B cell (primary cell): ENCODE results near the gene DSCAML1. TPM values are rescaled to one million over a fixed set of nuclear protein-coding genes. Genes with fewer than 3 reads are reported as not detected.

Experiments
- ATAC-seq: fragments of 200-7000 bp; cut with Tn5 transposase; one replicate; pipeline ENCODE4 v1.10.0; 2021; ENCODE audit warnings: low read depth, mild to moderate bottlenecking, moderate number of reproducible peaks, moderate library complexity
- CTCF ChIA-PET: fragments of 350-600 bp; sonication (Branson Sonifier 250); formaldehyde crosslinking; loops from one replicate; lab custom pipeline; 2021; ENCODE audit warnings: antibody characterized with exemption, inconsistent platforms; lab: Charles Lee
- POLR2A ChIA-PET: fragments of 350-600 bp; sonication (Branson Sonifier 250); formaldehyde crosslinking; loops from one replicate; lab custom pipeline; 2021; ENCODE audit warnings: antibody characterized with exemption; lab: Charles Lee
- DNase-seq: peaks from one replicate; pipeline ENCODE4 v3.0.0; 2013
- H2AFZ ChIP-seq: 2 replicates; pipeline ENCODE4 v1.6.1; 2012; ENCODE audit warnings: mild to moderate bottlenecking, low read depth, low read length; ENCODE audit not compliant: insufficient read depth, poor library complexity, severe bottlenecking
- H3K27ac ChIP-seq, 2 donors: 1 replicate in 1 of 2; 2 replicates in 1 of 2; pipeline ENCODE4 v1.5.1; 2012 to 2013; ENCODE audit warnings: low read length in 2 of 2, mild to moderate bottlenecking in 2 of 2, moderate library complexity in 1 of 2
- H3K27me3 ChIP-seq, 4 experiments: fragments of 200-600 bp in 1 of 4; sonication (generic) in 1 of 4; replicated peaks in 1 of 4; 1 replicate in 2 of 4; 2 replicates in 2 of 4; pipeline versions ENCODE4 v1.6.1 to v1.7.0; 2013 to 2016; ENCODE audit warnings: low read length in 3 of 4, mild to moderate bottlenecking in 2 of 4, mixed read lengths in 1 of 4, moderate library complexity in 1 of 4; ENCODE audit not compliant: insufficient read depth in 4 of 4, control insufficient read depth in 3 of 4; ENCODE audit errors: control extremely low read depth in 1 of 4
- H3K36me3 ChIP-seq, 2 experiments: replicated peaks in 1 of 2; 1 replicate in 1 of 2; 2 replicates in 1 of 2; pipeline versions ENCODE4 v1.6.1 to v1.7.1; 2013; ENCODE audit warnings: low read length in 1 of 2; ENCODE audit not compliant: insufficient read depth in 2 of 2, control insufficient read depth in 1 of 2; ENCODE audit errors: control extremely low read depth in 1 of 2, extremely low read depth in 1 of 2
- H3K4me1 ChIP-seq, 2 donors: fragments of 200-600 bp in 1 of 2; sonication (generic) in 1 of 2; 1 replicate in 1 of 2; 2 replicates in 1 of 2; pipeline versions ENCODE4 v1.5.1 to v1.6.1; 2013 to 2017; ENCODE audit warnings: low read length in 2 of 2; ENCODE audit not compliant: control insufficient read depth in 2 of 2, insufficient read depth in 2 of 2
- H3K4me2 ChIP-seq: replicated peaks from 2 replicates; pipeline ENCODE3; 2012; ENCODE audit warnings: mild to moderate bottlenecking, low read depth, low read length; ENCODE audit not compliant: poor library complexity, severe bottlenecking
- H3K4me3 ChIP-seq, 5 experiments: fragments of 200-600 bp in 1 of 5; sonication (generic) in 1 of 5; 1 replicate in 3 of 5; 2 replicates in 2 of 5; pipeline versions ENCODE4 v1.5.1 to v1.7.0; 2011 to 2016; ENCODE audit warnings: low read length in 4 of 5, mild to moderate bottlenecking in 4 of 5, low read depth in 2 of 5, control low read depth in 1 of 5, moderate library complexity in 1 of 5; ENCODE audit not compliant: insufficient read depth in 1 of 5; ENCODE audit errors: control extremely low read depth in 1 of 5, extremely low read depth in 1 of 5
- H3K79me2 ChIP-seq: fragments of 200-600 bp; sonication (generic); one replicate; pipeline ENCODE4 v1.6.0; 2016; ENCODE audit warnings: low read length; ENCODE audit not compliant: control insufficient read depth, insufficient read depth
- H3K9ac ChIP-seq: fragments of 200-600 bp; sonication (generic); 2 replicates; pipeline ENCODE4 v1.6.1; 2017; ENCODE audit warnings: mild to moderate bottlenecking, low read length, moderate library complexity
- H3K9me3 ChIP-seq, 3 donors: one replicate each; pipeline versions ENCODE4 v1.6.1 to v1.7.1; 2013; ENCODE audit warnings: low read length in 2 of 3; ENCODE audit not compliant: control insufficient read depth in 2 of 3, insufficient read depth in 1 of 3; ENCODE audit errors: control extremely low read depth in 1 of 3
- H4K20me1 ChIP-seq: 2 replicates; pipeline ENCODE4 v1.6.0; 2012; ENCODE audit warnings: mild to moderate bottlenecking, low read length; ENCODE audit not compliant: insufficient read depth, control insufficient read depth, poor library complexity, severe bottlenecking
- H3K27ac Mint-ChIP-seq: one replicate; pipeline ENCODE4 v1.8.0; 2021; ENCODE audit warnings: mixed read lengths
- H3K27me3 Mint-ChIP-seq: one replicate; pipeline ENCODE4 v1.8.0; 2021; ENCODE audit warnings: mixed read lengths
- H3K4me1 Mint-ChIP-seq: one replicate; pipeline ENCODE4 v1.8.0; 2021; ENCODE audit warnings: mixed read lengths
- H3K4me3 Mint-ChIP-seq: one replicate; pipeline ENCODE4 v1.8.0; 2021; ENCODE audit warnings: mixed read lengths
- H3K9me3 Mint-ChIP-seq: one replicate; pipeline ENCODE4 v1.8.0; 2022; ENCODE audit warnings: mixed read lengths; ENCODE audit not compliant: insufficient read depth
- EZH2 ChIP-seq: IDR thresholded peaks from 2 replicates; pipeline ENCODE4 v1.6.1; 2012; ENCODE audit warnings: borderline replicate concordance, low read depth, mild to moderate bottlenecking, moderate library complexity, low read length; ENCODE audit not compliant: insufficient read depth, poor library complexity, severe bottlenecking
- WGBS: methylation state at CpG from one replicate; pipeline ENCODE4 v1.1.5; 2013; ENCODE audit warnings: missing lambda C conversion rate; ENCODE audit not compliant: insufficient coverage; 5-methylcytosine and 5-hydroxymethylcytosine counted together
- intact Hi-C: fragments of 100-400 bp; cut with micrococcal nuclease; formaldehyde crosslinking; loops from one replicate; pipeline ENCODE4 v1.10.0; 2022
- polyA plus RNA-seq: library from polyadenylated mRNA; depleted of rRNA; stranded (reverse); fragments of >200 nt; gene quantifications from 2 replicates; pipeline ENCODE4 v1.2.3, GENCODE V29; 2012
- total RNA-seq, 2 donors: library from RNA; stranded (reverse); fragments of 120-200 nt in 1 of 2; gene quantifications; 1 replicate in 1 of 2; 2 replicates in 1 of 2; pipeline versions ENCODE4 v1.2.3 to v1.2.4, GENCODE V29; 2013 to 2022
- TF ChIP-seq, protein P1 (sequence below): fragments of 200-600 bp; IDR thresholded peaks from one replicate; pipeline ENCODE4 v1.8.0; 2022; ENCODE audit warnings: antibody characterized with exemption, mild to moderate bottlenecking

Gene DSCAML1
- total and polyA plus RNA-seq, 2 donors (not counting 1 experiment from before 2014, with no cell fraction given), result 1.2 to 6.2 TPM

DNA sequence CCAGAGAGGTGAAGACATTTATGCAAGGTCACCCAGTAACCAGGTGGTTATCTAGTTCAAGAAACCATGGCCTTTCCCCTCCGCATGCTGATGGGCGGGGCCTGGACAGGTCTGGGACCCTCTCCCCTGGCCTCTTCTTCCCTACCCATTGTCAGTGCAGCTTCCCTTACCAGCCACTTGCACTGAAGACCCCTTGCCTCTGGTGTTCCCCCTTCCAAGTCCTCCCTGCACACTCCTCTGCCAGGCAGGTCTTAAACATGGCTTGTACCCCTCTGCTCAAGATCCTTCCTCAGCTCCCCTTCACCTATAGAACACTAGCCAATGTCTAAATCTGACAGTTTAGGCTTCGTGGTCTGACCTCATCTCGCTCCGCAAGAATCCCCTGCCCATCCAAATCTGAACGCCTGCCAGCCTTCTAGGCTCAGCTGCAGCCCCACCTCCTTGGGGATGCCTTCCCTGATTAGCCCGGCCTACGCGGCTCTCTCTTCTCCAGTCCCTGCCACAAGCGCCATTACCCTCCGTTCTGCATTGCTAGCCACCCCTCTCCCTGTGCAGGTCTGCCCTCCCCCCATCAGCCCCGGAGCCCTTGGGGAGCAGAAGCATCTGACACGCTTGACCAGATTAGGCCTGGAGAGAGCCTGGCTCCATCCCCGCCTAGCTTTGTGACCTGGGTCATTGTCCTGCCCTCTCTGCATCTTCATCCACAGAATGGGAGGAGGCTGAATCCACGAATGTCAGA is 213.8 kb downstream of the DSCAML1 start:
- Histone ChIP-seq H3K27me3 (peaks cover 0 to 8% (median 0%) of the 10 kb centered on the region in 4 experiments), H3K27ac (no peak overlapping the region), H3K4me3 (no peak overlapping the region), H3K36me3 (no peaks in the 10 kb centered on the region), H3K79me2 (no peaks in the 10 kb centered on the region), H3K9ac (no peak overlapping the region), H3K9me3 (no peaks in the 10 kb centered on the region), H2AFZ (no peak overlapping the region), H3K4me1 (no peaks in the 10 kb centered on the region), H3K4me2 (no peak overlapping the region), H4K20me1 (no peaks in the 10 kb centered on the region)
- Mint-ChIP-seq H3K4me3 (no peak overlapping the region), H3K9me3 (no peaks in the 10 kb centered on the region), H3K4me1 (no peaks in the 10 kb centered on the region), H3K27me3 (peaks cover 26% of the 10 kb centered on the region), H3K27ac (no peak overlapping the region)
- WGBS, result 77% methylated on average over 14 of the region's 15 CpGs
- POLR2A ChIA-PET, result no interaction called here
- intact Hi-C loops, result no loop called here
- ATAC-seq (no peak), DNase-seq (no peak)
- CTCF ChIA-PET, result no interaction called here
- no peak for TF ChIP-seq EZH2

DNA sequence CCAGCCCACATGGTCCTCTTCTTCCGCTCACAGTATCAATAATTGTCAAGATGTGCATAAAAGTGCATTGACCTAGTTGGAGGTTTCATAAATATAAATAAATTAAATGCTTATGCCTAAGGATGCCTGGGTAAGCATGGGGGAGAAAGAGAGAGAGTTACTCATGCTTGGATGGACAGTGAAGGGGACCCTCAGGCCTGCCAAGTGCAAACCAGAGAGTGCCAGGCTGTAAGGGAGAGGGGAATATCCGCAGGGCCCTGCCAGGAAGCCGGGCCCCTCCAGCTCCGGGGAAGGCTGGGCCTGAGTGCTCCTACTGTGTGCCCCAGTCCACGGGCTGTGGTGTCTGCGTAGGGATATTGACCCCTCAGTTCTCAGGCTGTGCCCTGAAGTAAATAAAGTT is 214.6 kb downstream of the DSCAML1 start:
- CTCF ChIA-PET, result no interaction called here
- H3K9me3 Mint-ChIP-seq, result no peaks in the 10 kb centered on the region
- no peak overlapping the region for H3K4me3 Mint-ChIP-seq
- Histone ChIP-seq H3K79me2 (no peaks in the 10 kb centered on the region), H3K4me2 (no peak overlapping the region), H3K27me3 (peaks cover 0 to 6% (median 0%) of the 10 kb centered on the region in 4 experiments), H3K4me3 (no peak overlapping the region), H3K27ac (no peak overlapping the region), H4K20me1 (no peaks in the 10 kb centered on the region), H3K9me3 (no peaks in the 10 kb centered on the region), H2AFZ (no peak overlapping the region), H3K36me3 (no peaks in the 10 kb centered on the region), H3K9ac (no peak overlapping the region), H3K4me1 (no peaks in the 10 kb centered on the region)
- no peak for ATAC-seq
- TF ChIP-seq EZH2, result no peak
- TF ChIP-seq, protein P1, sequence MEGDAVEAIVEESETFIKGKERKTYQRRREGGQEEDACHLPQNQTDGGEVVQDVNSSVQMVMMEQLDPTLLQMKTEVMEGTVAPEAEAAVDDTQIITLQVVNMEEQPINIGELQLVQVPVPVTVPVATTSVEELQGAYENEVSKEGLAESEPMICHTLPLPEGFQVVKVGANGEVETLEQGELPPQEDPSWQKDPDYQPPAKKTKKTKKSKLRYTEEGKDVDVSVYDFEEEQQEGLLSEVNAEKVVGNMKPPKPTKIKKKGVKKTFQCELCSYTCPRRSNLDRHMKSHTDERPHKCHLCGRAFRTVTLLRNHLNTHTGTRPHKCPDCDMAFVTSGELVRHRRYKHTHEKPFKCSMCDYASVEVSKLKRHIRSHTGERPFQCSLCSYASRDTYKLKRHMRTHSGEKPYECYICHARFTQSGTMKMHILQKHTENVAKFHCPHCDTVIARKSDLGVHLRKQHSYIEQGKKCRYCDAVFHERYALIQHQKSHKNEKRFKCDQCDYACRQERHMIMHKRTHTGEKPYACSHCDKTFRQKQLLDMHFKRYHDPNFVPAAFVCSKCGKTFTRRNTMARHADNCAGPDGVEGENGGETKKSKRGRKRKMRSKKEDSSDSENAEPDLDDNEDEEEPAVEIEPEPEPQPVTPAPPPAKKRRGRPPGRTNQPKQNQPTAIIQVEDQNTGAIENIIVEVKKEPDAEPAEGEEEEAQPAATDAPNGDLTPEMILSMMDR, result no peak
- H3K4me1 Mint-ChIP-seq, result no peaks in the 10 kb centered on the region
- WGBS, result 81% methylated on average over 5 of the region's 6 CpGs
- H3K27me3 Mint-ChIP-seq, result peaks cover 26% of the 10 kb centered on the region
- POLR2A ChIA-PET, result no interaction called here
- H3K27ac Mint-ChIP-seq, result no peak overlapping the region
- intact Hi-C loops, result no loop called here
- DNase-seq, result no peak
